Kidney (tissue), 14 donors: ENCODE data around the gene CWC25. TPM values are rescaled to one million over a fixed set of nuclear protein-coding genes. Genes with fewer than 3 reads are reported as not detected.
A peak's percentile ranks its signal among the peaks of the same experiment; 100 is the strongest.

Experiments used
- DNase-seq, 5 donors: peaks; one replicate each; pipeline ENCODE4 v3.0.0-alpha.2; 2013 to 2020
- FAIRE-seq: peaks from 2 replicates; lab custom pipeline; 2012; peaks lifted over from hg19 to GRCh38; lab: Jason Lieb, UNC
- H3K27ac ChIP-seq, 2 donors: one replicate each; pipeline ENCODE4 v1.7.0; 2013; ENCODE audit warnings: low read depth in 2 of 2, low read length in 2 of 2, inconsistent platforms in 1 of 2
- H3K27me3 ChIP-seq: one replicate; pipeline ENCODE4 v1.7.1; 2013; ENCODE audit warnings: low read length, inconsistent platforms; ENCODE audit not compliant: control insufficient read depth, insufficient read depth
- H3K36me3 ChIP-seq, 3 donors: one replicate each; pipeline versions ENCODE4 v1.7.0 to v1.7.1; 2013; ENCODE audit warnings: low read length in 3 of 3, control low read depth in 1 of 3, inconsistent platforms in 1 of 3; ENCODE audit not compliant: insufficient read depth in 3 of 3, control insufficient read depth in 2 of 3
- H3K4me1 ChIP-seq, 3 donors: one replicate each; pipeline versions ENCODE4 v1.7.0 to v1.7.1; 2013; ENCODE audit warnings: low read length in 3 of 3, inconsistent platforms in 1 of 3, low read depth in 1 of 3; ENCODE audit not compliant: control insufficient read depth in 2 of 3, insufficient read depth in 2 of 3
- H3K4me3 ChIP-seq, 3 donors: one replicate each; pipeline versions ENCODE4 v1.7.0 to v1.8.1; 2013; ENCODE audit warnings: low read length in 3 of 3, control low read depth in 1 of 3, inconsistent platforms in 1 of 3
- H3K9ac ChIP-seq, 3 donors: one replicate each; pipeline versions ENCODE4 v1.7.0 to v1.7.1; 2013; ENCODE audit warnings: low read length in 3 of 3, control low read depth in 1 of 3, inconsistent platforms in 1 of 3
- H3K9me3 ChIP-seq, 3 donors: one replicate each; pipeline versions ENCODE4 v1.7.0 to v1.7.1; 2013; ENCODE audit warnings: low read length in 3 of 3, control low read depth in 1 of 3, inconsistent platforms in 1 of 3; ENCODE audit not compliant: control insufficient read depth in 2 of 3, insufficient read depth in 1 of 3
- intact Hi-C: fragments of 100-400 bp; cut with DNase I; formaldehyde crosslinking; loops from one replicate; pipeline ENCODE4 v1.11.1; 2022
- polyA plus RNA-seq: library from polyadenylated mRNA; stranded (reverse); fragments of 350-450 nt; fragmentation: Illumina TruSeq; extraction: RNeasy Lipid Tissue Mini Kit (QIAGEN cat#74804); gene quantifications from one replicate; pipeline ENCODE4 v1.2.3, GENCODE V29; 2014; ENCODE audit warnings: low read depth, low replicate concordance; ENCODE audit not compliant: insufficient read depth
- total RNA-seq: library from RNA; stranded (reverse); fragmentation: NEBNext Ultra II Directional; extraction: Animal tissue kit (Norgen Biotek cat#: 25700); gene quantifications from one replicate; pipeline ENCODE4 v1.2.1, GENCODE V29; 2021
- TF ChIP-seq, protein P1 (sequence below): IDR thresholded peaks from 3 replicates; pipeline ENCODE4 v1.5.1; 2012; ENCODE audit warnings: mild to moderate bottlenecking, moderate library complexity, borderline replicate concordance; ENCODE audit not compliant: insufficient read depth; ENCODE audit errors: extremely low read depth
- donor health status: control.
- donor health status: control.
- donor health status: control.
- donor health status: control.
- donor health status: control.
- donor health status: DM: yes; HTN: yes; CAD: no.
- donor health status: Normal renal cell carcinoma (clear cell type).

The CWC25 gene
- total and polyA plus RNA-seq, 2 donors from 2014 or later = 12.9 to 25.7 TPM

GRCh38 chr17:38762231-38762630 is 62.9 kb downstream of the CWC25 start:
- Histone ChIP-seq H3K4me3 (no peak overlapping the region), H3K4me1 (no peaks in the 10 kb centered on the region), H3K36me3 (peaks cover 5 to 60% (median 30%) of the 10 kb centered on the region in 3 donors), H3K27me3 (no peaks in the 10 kb centered on the region), H3K27ac (no peak overlapping the region), H3K9ac (no peak overlapping the region), H3K9me3 (no peaks in the 10 kb centered on the region)
- TF ChIP-seq, protein P1, sequence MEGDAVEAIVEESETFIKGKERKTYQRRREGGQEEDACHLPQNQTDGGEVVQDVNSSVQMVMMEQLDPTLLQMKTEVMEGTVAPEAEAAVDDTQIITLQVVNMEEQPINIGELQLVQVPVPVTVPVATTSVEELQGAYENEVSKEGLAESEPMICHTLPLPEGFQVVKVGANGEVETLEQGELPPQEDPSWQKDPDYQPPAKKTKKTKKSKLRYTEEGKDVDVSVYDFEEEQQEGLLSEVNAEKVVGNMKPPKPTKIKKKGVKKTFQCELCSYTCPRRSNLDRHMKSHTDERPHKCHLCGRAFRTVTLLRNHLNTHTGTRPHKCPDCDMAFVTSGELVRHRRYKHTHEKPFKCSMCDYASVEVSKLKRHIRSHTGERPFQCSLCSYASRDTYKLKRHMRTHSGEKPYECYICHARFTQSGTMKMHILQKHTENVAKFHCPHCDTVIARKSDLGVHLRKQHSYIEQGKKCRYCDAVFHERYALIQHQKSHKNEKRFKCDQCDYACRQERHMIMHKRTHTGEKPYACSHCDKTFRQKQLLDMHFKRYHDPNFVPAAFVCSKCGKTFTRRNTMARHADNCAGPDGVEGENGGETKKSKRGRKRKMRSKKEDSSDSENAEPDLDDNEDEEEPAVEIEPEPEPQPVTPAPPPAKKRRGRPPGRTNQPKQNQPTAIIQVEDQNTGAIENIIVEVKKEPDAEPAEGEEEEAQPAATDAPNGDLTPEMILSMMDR = no peak
- FAIRE-seq (no peak), DNase-seq (no peak)
- intact Hi-C loops = no loop called here

GRCh38 chr17:38761612-38762011 is 63.5 kb downstream of the CWC25 start:
- Histone ChIP-seq H3K27me3 (no peaks in the 10 kb centered on the region), H3K4me3 (no peak overlapping the region), H3K9ac (no peak overlapping the region), H3K9me3 (no peaks in the 10 kb centered on the region), H3K27ac (no peak overlapping the region), H3K4me1 (no peaks in the 10 kb centered on the region), H3K36me3 (peaks cover 5 to 54% (median 30%) of the 10 kb centered on the region in 3 donors)
- TF ChIP-seq, protein P1 = no peak
- intact Hi-C loops = no loop called here
- DNase-seq (peak in 1 of 5 donors; percentile 21), FAIRE-seq (no peak)

DNA sequence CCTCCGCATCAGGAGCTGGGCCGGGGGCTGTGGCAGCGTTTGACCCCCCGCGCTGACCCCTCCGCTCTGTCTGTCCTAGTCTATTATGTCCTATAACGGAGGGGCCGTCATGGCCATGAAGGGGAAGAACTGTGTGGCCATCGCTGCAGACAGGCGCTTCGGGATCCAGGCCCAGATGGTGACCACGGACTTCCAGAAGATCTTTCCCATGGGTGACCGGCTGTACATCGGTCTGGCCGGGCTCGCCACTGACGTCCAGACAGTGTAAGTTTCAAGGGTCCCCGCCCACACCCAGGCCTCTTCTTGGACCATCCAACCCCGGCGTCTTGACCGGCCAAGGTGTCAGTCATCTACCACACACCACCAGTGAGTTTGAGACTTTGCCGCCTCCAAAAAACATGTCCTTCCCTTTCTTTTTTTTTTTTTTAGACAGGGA is 72.0 kb downstream of the CWC25 start:
- Histone ChIP-seq H3K9ac (peak overlapping the region; percentile 85 to 99 (median 96)), H3K27me3 (no peaks in the 10 kb centered on the region), H3K36me3 (peaks cover 0 to 12% (median 10%) of the 10 kb centered on the region in 3 donors), H3K27ac (peak overlapping the region; percentile 67 to 96), H3K4me1 (peaks cover 0 to 32% (median 10%) of the 10 kb centered on the region in 3 donors), H3K9me3 (no peaks in the 10 kb centered on the region), H3K4me3 (peak overlapping the region; percentile 89 to 100 (median 98))
- TF ChIP-seq, protein P1 = no peak
- DNase-seq (peak in 1 of 5 donors; percentile 83), FAIRE-seq (no peak)
- intact Hi-C loops = no loop called here
